Measurements from ENCODE around the gene STAG2. TPM values are rescaled to one million over a fixed set of nuclear protein-coding genes. Genes with fewer than 3 reads are reported as not detected.

The STAG2 gene
- total and polyA plus RNA-seq, 3 donors from 2014 or later, result 9.4 to 26.7 (median 17.6) TPM

DNA sequence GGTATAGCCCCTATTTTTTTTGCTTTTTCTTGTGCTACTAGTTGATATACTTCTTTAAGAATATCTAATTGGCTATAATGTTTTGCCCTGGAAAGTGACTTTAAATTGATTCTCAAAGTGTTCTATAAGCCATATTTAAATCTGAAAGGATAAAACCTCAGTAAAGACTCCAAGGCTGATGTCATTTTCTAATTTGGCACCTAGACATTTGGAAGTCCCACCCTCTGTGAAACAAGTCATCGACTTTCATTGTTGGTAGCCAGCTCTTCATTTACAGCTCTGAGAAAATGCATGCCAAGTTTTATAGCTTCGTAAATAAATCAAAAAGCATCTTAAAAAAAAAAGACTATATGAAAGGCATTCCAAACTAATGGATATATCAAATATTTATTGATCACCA lies 18.0 kb upstream of the STAG2 start:
- Histone ChIP-seq H3K9me3 (no peaks in the 10 kb centered on the region), H3K4me1 (no peaks in the 10 kb centered on the region), H3K27me3 (no peaks in the 10 kb centered on the region), H3K27ac (no peak overlapping the region), H3K4me3 (no peak overlapping the region), H3K36me3 (ENCODE audit: low read depth, missing control alignments) (no peaks in the 10 kb centered on the region)
- TF ChIP-seq, protein P1, sequence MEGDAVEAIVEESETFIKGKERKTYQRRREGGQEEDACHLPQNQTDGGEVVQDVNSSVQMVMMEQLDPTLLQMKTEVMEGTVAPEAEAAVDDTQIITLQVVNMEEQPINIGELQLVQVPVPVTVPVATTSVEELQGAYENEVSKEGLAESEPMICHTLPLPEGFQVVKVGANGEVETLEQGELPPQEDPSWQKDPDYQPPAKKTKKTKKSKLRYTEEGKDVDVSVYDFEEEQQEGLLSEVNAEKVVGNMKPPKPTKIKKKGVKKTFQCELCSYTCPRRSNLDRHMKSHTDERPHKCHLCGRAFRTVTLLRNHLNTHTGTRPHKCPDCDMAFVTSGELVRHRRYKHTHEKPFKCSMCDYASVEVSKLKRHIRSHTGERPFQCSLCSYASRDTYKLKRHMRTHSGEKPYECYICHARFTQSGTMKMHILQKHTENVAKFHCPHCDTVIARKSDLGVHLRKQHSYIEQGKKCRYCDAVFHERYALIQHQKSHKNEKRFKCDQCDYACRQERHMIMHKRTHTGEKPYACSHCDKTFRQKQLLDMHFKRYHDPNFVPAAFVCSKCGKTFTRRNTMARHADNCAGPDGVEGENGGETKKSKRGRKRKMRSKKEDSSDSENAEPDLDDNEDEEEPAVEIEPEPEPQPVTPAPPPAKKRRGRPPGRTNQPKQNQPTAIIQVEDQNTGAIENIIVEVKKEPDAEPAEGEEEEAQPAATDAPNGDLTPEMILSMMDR (IDR thresholded peaks at IDR 0.05), result no peak
- no peak for TF ChIP-seq POLR2A (IDR thresholded peaks at IDR 0.05)
- DNase-seq, result no peak
- 63 to 65% methylated on average over 2 of the region's 2 CpGs for WGBS, 2 donors
- intact Hi-C loops (cut with DNase I; ENCODE audit: low total_unique reads), result no loop called here

DNA sequence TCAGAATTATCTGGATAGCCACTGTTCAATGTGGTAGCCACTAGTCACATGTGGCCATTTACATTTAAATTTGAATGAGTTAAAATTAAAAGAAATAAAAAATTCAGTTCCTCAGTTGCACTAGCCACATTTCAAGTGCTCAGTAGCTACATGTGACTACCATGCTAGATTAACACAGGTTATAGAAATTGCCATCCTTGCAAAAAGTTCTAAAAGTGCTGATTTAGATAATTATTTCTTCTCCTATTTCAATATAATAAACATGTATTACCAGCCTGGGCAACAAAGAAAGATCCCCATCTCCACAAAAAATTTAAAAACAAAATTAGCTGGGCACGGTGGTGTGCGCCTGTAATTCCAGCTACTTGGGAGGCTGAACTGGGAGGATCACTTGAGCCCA lies 11.7 kb upstream of the STAG2 start:
- no peaks in the 10 kb centered on the region for H3K27me3 ChIP-seq
- TF ChIP-seq, protein P1 (IDR thresholded peaks at IDR 0.05), result no peak
- no peak for TF ChIP-seq POLR2A (IDR thresholded peaks at IDR 0.05)
- H3K4me3 ChIP-seq, result no peak overlapping the region
- H3K27ac ChIP-seq, result no peak overlapping the region
- H3K36me3 ChIP-seq (ENCODE audit: low read depth, missing control alignments), result no peaks in the 10 kb centered on the region
- no peaks in the 10 kb centered on the region for H3K4me1 ChIP-seq
- intact Hi-C loops (cut with DNase I; ENCODE audit: low total_unique reads), result no loop called here
- no peaks in the 10 kb centered on the region for H3K9me3 ChIP-seq
- WGBS, 2 donors, result 97 to 100% methylated on average over 2 of the region's 2 CpGs
- DNase-seq, result no peak

DNA sequence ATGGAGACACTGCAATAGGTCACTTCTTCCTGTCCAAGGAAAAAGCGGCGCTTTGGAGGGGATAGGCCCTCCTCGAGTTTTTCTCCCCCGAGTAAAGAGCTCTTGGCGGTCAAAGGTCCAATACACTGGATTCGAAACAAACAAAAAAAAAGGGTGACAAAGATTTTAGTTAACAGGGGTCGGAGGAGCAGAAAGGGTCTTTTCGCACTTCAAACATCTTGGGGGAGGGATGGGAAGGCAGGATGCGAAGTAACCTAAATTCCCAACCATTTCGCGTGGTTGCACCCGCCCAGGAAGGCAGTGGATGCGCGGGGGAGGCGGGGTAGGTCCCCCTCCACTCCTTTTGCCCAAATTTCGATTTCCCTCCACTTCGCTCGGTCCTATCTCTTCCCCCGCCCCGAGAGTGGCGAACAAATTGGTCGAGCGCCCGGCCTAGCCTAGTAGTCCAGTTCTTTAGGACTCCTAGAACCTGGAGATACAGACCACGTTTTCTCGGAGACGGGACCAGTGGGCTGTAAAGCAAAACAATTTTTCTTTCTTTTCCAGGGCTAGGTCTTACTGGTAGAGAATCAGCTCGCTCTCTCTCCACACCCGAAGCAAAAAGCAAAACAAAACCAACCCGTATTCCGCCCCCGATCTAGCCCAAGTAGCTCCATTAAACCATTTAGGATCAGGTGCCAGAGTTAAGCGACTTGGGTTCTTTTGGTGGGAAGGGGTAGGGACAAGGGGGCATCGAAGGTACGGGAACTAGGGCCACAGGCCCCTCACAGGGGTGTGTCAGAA lies 2.0 kb upstream of the STAG2 start:
- TF ChIP-seq POLR2A (IDR thresholded peaks at IDR 0.05), result no peak
- TF ChIP-seq, protein P1 (IDR thresholded peaks at IDR 0.05), result no peak
- intact Hi-C loops (cut with DNase I; ENCODE audit: low total_unique reads), result no loop called here
- H3K4me3 ChIP-seq, result peak overlapping the region; percentile 52 to 78
- H3K27ac ChIP-seq, result peak overlapping the region; percentile 85 to 92
- no peaks in the 10 kb centered on the region for H3K27me3 ChIP-seq
- peak; percentile 58 for DNase-seq
- no peaks in the 10 kb centered on the region for H3K9me3 ChIP-seq
- H3K4me1 ChIP-seq, result no peaks in the 10 kb centered on the region
- WGBS, 2 donors, result 1% methylated on average over 25 to 34 of the region's 35 CpGs
- no peaks in the 10 kb centered on the region for H3K36me3 ChIP-seq (ENCODE audit: low read depth, missing control alignments)

DNA sequence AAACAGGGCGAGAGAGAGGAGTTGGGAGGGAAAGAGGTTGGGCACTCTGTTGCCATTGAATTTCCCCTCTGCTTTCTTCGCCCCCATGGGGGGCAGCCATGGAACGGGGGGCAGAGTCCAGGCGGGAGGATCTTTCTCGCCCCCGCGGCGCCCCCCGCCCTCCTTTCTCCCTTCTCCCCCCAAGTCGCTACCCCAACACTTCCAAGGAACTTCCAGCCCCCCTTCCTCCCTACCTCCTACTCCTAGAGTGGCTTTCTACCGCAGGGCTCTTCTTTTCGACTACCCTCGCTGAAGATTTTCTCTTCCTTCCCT lies 594 bp upstream of the STAG2 start:
- Histone ChIP-seq H3K4me1 (no peaks in the 10 kb centered on the region), H3K27me3 (no peaks in the 10 kb centered on the region), H3K4me3 (peak overlapping the region; percentile 65 to 78), H3K9me3 (no peaks in the 10 kb centered on the region), H3K27ac (peak overlapping the region; percentile 96 to 97), H3K36me3 (ENCODE audit: low read depth, missing control alignments) (no peaks in the 10 kb centered on the region)
- no peak for DNase-seq
- intact Hi-C loops (cut with DNase I; ENCODE audit: low total_unique reads), result no loop called here
- 0 to 2% methylated on average over 6 to 9 of the region's 13 CpGs for WGBS, 2 donors
- TF ChIP-seq, protein P1 (IDR thresholded peaks at IDR 0.05), result no peak
- TF ChIP-seq POLR2A (IDR thresholded peaks at IDR 0.05), result no peak

DNA sequence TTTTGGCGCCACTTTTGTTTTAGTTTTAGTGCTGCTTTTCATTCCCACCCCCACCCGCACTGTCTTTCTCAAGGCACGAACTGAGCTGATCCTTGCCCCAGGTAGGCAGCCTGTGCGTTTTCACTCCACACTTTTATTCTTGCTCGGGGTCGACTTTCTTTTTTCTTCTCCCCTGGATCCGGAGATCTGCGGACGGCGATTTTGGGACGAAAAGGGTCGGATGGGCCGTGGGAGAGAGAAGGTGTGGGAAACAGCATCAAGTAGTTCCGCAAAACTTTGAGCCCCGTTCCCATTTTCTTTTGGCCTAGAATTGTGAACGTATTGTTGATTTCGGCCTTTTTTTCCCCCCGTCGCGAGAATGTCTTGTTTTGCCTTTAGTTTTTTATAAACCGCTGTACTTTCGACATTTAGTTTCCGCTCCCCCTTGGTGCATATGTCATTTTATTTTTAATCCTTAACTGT lies 531 bp downstream of the STAG2 start:
- Histone ChIP-seq H3K4me1 (no peaks in the 10 kb centered on the region), H3K36me3 (ENCODE audit: low read depth, missing control alignments) (no peaks in the 10 kb centered on the region), H3K27me3 (no peaks in the 10 kb centered on the region), H3K4me3 (peak overlapping the region; percentile 65 to 78), H3K9me3 (no peaks in the 10 kb centered on the region), H3K27ac (peak overlapping the region; percentile 96 to 97)
- 0 to 1% methylated on average over 21 to 22 of the region's 23 CpGs for WGBS, 2 donors
- DNase-seq, result no peak
- TF ChIP-seq, protein P1 (IDR thresholded peaks at IDR 0.05), result no peak
- no peak for TF ChIP-seq POLR2A (IDR thresholded peaks at IDR 0.05)
- intact Hi-C loops (cut with DNase I; ENCODE audit: low total_unique reads), result no loop called here
